GM23338 (cell line): Measurements from ENCODE around the gene TAOK3. TPM values are rescaled to one million over a fixed set of nuclear protein-coding genes. Genes with fewer than 3 reads are reported as not detected.

Source experiments
- ATAC-seq: fragments of 200-7000 bp; cut with Tn5 transposase; 3 replicates; pipeline ENCODE4 v1.9.1; 2020
- DNase-seq: peaks from one replicate; pipeline ENCODE4 v3.0.0-alpha.2; 2015; ENCODE audit warnings: low spot score
- H2AFZ ChIP-seq: fragments of 200-600 bp; sonication (generic); 2 replicates; pipeline ENCODE4 v1.8.0; 2016; ENCODE audit warnings: antibody characterized with exemption, mild to moderate bottlenecking, moderate library complexity
- H3F3A ChIP-seq: fragments of 200-600 bp; sonication (generic); replicated peaks from 2 replicates; pipeline ENCODE4 v1.8.0; 2017; ENCODE audit warnings: antibody characterized with exemption, mixed run types, low read depth
- H3K27ac ChIP-seq: fragments of 200-600 bp; sonication (generic); 2 replicates; pipeline ENCODE4 v1.6.1; 2016; ENCODE audit warnings: low read depth
- H3K27me3 ChIP-seq: fragments of 200-600 bp; sonication (generic); 2 replicates; pipeline ENCODE4 v1.8.0; 2016; ENCODE audit warnings: mild to moderate bottlenecking, mixed run types, moderate library complexity; ENCODE audit not compliant: insufficient read depth
- H3K36me3 ChIP-seq: fragments of 200-600 bp; sonication (generic); 2 replicates; pipeline ENCODE4 v1.8.0; 2016; ENCODE audit warnings: mild to moderate bottlenecking; ENCODE audit not compliant: insufficient read depth
- H3K4me1 ChIP-seq: fragments of 200-600 bp; sonication (generic); 2 replicates; pipeline ENCODE4 v1.8.0; 2016; ENCODE audit warnings: mild to moderate bottlenecking, moderate library complexity; ENCODE audit not compliant: insufficient read depth
- H3K4me2 ChIP-seq: fragments of 200-600 bp; sonication (generic); 2 replicates; pipeline ENCODE4 v1.7.1; 2017; ENCODE audit warnings: mixed run types
- H3K4me3 ChIP-seq: fragments of 200-600 bp; sonication (generic); 2 replicates; pipeline ENCODE4 v1.6.1; 2016; ENCODE audit warnings: mixed run types
- H3K79me2 ChIP-seq: fragments of 200-600 bp; sonication (generic); replicated peaks from 2 replicates; pipeline ENCODE4 v1.8.0; 2017; ENCODE audit warnings: mild to moderate bottlenecking; ENCODE audit not compliant: insufficient read depth
- H3K9me2 ChIP-seq: fragments of 200-600 bp; sonication (generic); 2 replicates; pipeline ENCODE4 v1.8.0; 2017; ENCODE audit not compliant: insufficient read depth
- H4K20me1 ChIP-seq: fragments of 200-600 bp; sonication (generic); replicated peaks from 2 replicates; pipeline ENCODE4 v1.8.0; 2017; ENCODE audit warnings: mild to moderate bottlenecking; ENCODE audit not compliant: insufficient read depth
- H3K27ac Mint-ChIP-seq: 2 replicates; pipeline ENCODE4 v1.8.0; 2020; ENCODE audit warnings: inconsistent platforms, mild to moderate bottlenecking, moderate library complexity, mixed read lengths
- H3K27me3 Mint-ChIP-seq: 3 replicates; pipeline ENCODE4 v1.8.0; 2022; ENCODE audit warnings: low read depth, mild to moderate bottlenecking, moderate library complexity, mixed read lengths, inconsistent platforms; ENCODE audit not compliant: insufficient read depth, poor library complexity
- H3K36me3 Mint-ChIP-seq: 3 replicates; pipeline ENCODE4 v1.8.0; 2021; ENCODE audit warnings: low read depth, mild to moderate bottlenecking, inconsistent platforms, moderate library complexity, mixed read lengths
- H3K4me1 Mint-ChIP-seq: 3 replicates; pipeline ENCODE4 v1.8.0; 2020; ENCODE audit warnings: mild to moderate bottlenecking, inconsistent platforms, mixed read lengths
- H3K4me3 Mint-ChIP-seq: 3 replicates; pipeline ENCODE4 v1.8.0; 2021; ENCODE audit warnings: moderate library complexity, mild to moderate bottlenecking, inconsistent platforms, mixed read lengths
- H3K9me3 Mint-ChIP-seq: 3 replicates; pipeline ENCODE4 v1.8.0; 2020; ENCODE audit warnings: moderate library complexity, mild to moderate bottlenecking, inconsistent platforms, mixed read lengths
- CREB1 ChIP-seq: fragments of 250-450 bp; sonication (Bioruptor Pico); IDR thresholded peaks from 2 replicates; pipeline ENCODE4 v1.5.0; 2020; ENCODE audit warnings: low read depth, mild to moderate bottlenecking, moderate library complexity
- CTCF ChIP-seq, 2 experiments: fragments of 200-600 bp in 1 of 2; sonication (generic) in 1 of 2; conservative IDR thresholded peaks; 2 replicates each; pipeline versions ENCODE4 v1.5.1 to v1.6.1; 2016 to 2017; ENCODE audit warnings: antibody characterized with exemption in 2 of 2, low read depth in 2 of 2, mild to moderate bottlenecking in 2 of 2, moderate library complexity in 1 of 2
- ETS1 ChIP-seq: IDR thresholded peaks from 2 replicates; pipeline ENCODE4 v1.6.1; 2016; ENCODE audit warnings: antibody characterized with exemption
- EZH2 ChIP-seq: fragments of 200-600 bp; sonication (generic); IDR thresholded peaks from one replicate; pipeline ENCODE4 v1.8.0; 2017; ENCODE audit warnings: antibody characterized with exemption, mild to moderate bottlenecking, low read depth; ENCODE audit not compliant: unreplicated experiment
- EZH2phosphoT487 ChIP-seq: fragments of 200-600 bp; sonication (generic); IDR thresholded peaks from one replicate; pipeline ENCODE4 v1.8.1; 2018; ENCODE audit warnings: antibody characterized with exemption; ENCODE audit not compliant: unreplicated experiment
- JUNB ChIP-seq: IDR thresholded peaks from one replicate; pipeline ENCODE4 v1.6.1; 2016; ENCODE audit warnings: antibody characterized with exemption; ENCODE audit not compliant: unreplicated experiment
- NANOG ChIP-seq: IDR thresholded peaks from 2 replicates; pipeline ENCODE4 v1.6.1; 2016; ENCODE audit warnings: antibody characterized with exemption, borderline replicate concordance
- POLR2AphosphoS5 ChIP-seq: IDR thresholded peaks from 2 replicates; pipeline ENCODE4 v1.6.1; 2016; ENCODE audit warnings: antibody characterized with exemption, low read depth
- REST ChIP-seq: IDR thresholded peaks from one replicate; pipeline ENCODE4 v1.6.1; 2018; ENCODE audit warnings: antibody characterized with exemption; ENCODE audit not compliant: unreplicated experiment
- ZNF114 ChIP-seq: fragments of 250-450 bp; sonication (Bioruptor Pico); IDR thresholded peaks from 2 replicates; pipeline ENCODE4 v1.5.0; 2020; ENCODE audit warnings: mild to moderate bottlenecking, moderate library complexity
- ZNF331 ChIP-seq: fragments of 250-450 bp; sonication (Bioruptor Pico); IDR thresholded peaks from 2 replicates; pipeline ENCODE4 v1.5.0; 2020; ENCODE audit warnings: low read depth, mild to moderate bottlenecking, moderate library complexity
- ZNF462 ChIP-seq: fragments of 250-450 bp; sonication (Bioruptor Pico); IDR thresholded peaks from 2 replicates; pipeline ENCODE4 v1.5.0; 2020; ENCODE audit warnings: mild to moderate bottlenecking, moderate library complexity
- polyA plus RNA-seq: library from polyadenylated mRNA; unstranded; fragments of >200 nt; fragmentation: Nextera tagmentation; extraction: Ambion mirVana; gene quantifications from 2 replicates; pipeline ENCODE4 v1.2.1, GENCODE V29; 2016
- total RNA-seq: library from RNA; depleted of rRNA; stranded (reverse); fragments of >200 nt; shearing (Covaris generic); gene quantifications from 2 replicates; pipeline ENCODE4 v1.2.3, GENCODE V29; 2014

Gene TAOK3
- total and polyA plus RNA-seq, 2 experiments from 2014 or later, result 7.6 to 20.4 TPM

GRCh38 chr12:118256352-118256751 lies 116.4 kb downstream of the TAOK3 start:
- Histone ChIP-seq H3K27me3 (no peaks in the 10 kb centered on the region), H3K4me1 (no peaks in the 10 kb centered on the region), H4K20me1 (no peaks in the 10 kb centered on the region), H3K79me2 (no peaks in the 10 kb centered on the region), H2AFZ (no peak overlapping the region), H3K4me2 (no peak overlapping the region), H3K27ac (no peak overlapping the region), H3K9me2 (no peaks in the 10 kb centered on the region), H3F3A (no peaks in the 10 kb centered on the region), H3K36me3 (no peaks in the 10 kb centered on the region), H3K4me3 (no peak overlapping the region)
- DNase-seq (no peak), ATAC-seq (no peak)
- Mint-ChIP-seq H3K27me3 (no peaks in the 10 kb centered on the region), H3K9me3 (no peaks in the 10 kb centered on the region), H3K4me1 (no peaks in the 10 kb centered on the region), H3K36me3 (peaks cover 3% of the 10 kb centered on the region; the same call in 1 of the 3 replicates), H3K27ac (no peak overlapping the region), H3K4me3 (no peak overlapping the region)
- TF ChIP-seq ZNF114 (CRISPR knock-in tag), result no peak
- TF ChIP-seq EZH2phosphoT487, result no peak
- TF ChIP-seq ETS1, result no peak
- no peak for TF ChIP-seq CREB1 (CRISPR knock-in tag)
- TF ChIP-seq ZNF331 (CRISPR knock-in tag), result no peak
- no peak for TF ChIP-seq NANOG
- TF ChIP-seq CTCF (conservative IDR thresholded peaks at IDR 0.05; ENCODE audit: low read depth in 2 of 2), result no peak
- TF ChIP-seq ZNF462, result no peak
- TF ChIP-seq REST, result no peak
- no peak for TF ChIP-seq POLR2AphosphoS5
- no peak for TF ChIP-seq EZH2
- no peak for TF ChIP-seq JUNB
